H9 (cell line): ENCODE data around the gene RPLP2. TPM values are rescaled to one million over a fixed set of nuclear protein-coding genes. Genes with fewer than 3 reads are reported as not detected.

Experiments used
- DNase-seq: peaks from one replicate; pipeline ENCODE4 v3.0.0-alpha.2; 2017
- H2AFZ ChIP-seq: one replicate; pipeline ENCODE4 v1.6.1; 2013; ENCODE audit warnings: mild to moderate bottlenecking, low read length, control low read depth, moderate library complexity
- H2AK5ac ChIP-seq: 2 replicates; pipeline ENCODE4 v1.6.1; 2013; ENCODE audit warnings: low read length, control low read depth, mixed read lengths; ENCODE audit not compliant: insufficient read length
- H2BK120ac ChIP-seq: one replicate; pipeline ENCODE4 v1.6.1; 2013; ENCODE audit warnings: low read depth, mild to moderate bottlenecking, low read length, control low read depth, inconsistent platforms; ENCODE audit not compliant: poor library complexity, severe bottlenecking
- H2BK12ac ChIP-seq: 2 replicates; pipeline ENCODE4 v1.6.1; 2013; ENCODE audit warnings: low read length, control low read depth, mixed read lengths, low read depth; ENCODE audit not compliant: insufficient read length
- H2BK15ac ChIP-seq: 2 replicates; pipeline ENCODE4 v1.6.1; 2013; ENCODE audit warnings: low read depth, low read length, control low read depth
- H2BK20ac ChIP-seq: one replicate; pipeline ENCODE4 v1.6.1; 2013; ENCODE audit warnings: low read depth, mild to moderate bottlenecking, low read length, control low read depth, inconsistent platforms; ENCODE audit not compliant: poor library complexity, severe bottlenecking
- H2BK5ac ChIP-seq: 2 replicates; pipeline ENCODE4 v1.6.1; 2013; ENCODE audit warnings: low read length, control low read depth, mixed read lengths; ENCODE audit not compliant: insufficient read length
- H3K14ac ChIP-seq: 2 replicates; pipeline ENCODE4 v1.6.1; 2013; ENCODE audit warnings: low read length, control low read depth; ENCODE audit not compliant: insufficient read depth
- H3K18ac ChIP-seq: 2 replicates; pipeline ENCODE4 v1.6.1; 2013; ENCODE audit warnings: low read depth, mild to moderate bottlenecking, mixed read lengths, low read length, control low read depth; ENCODE audit not compliant: insufficient read length
- H3K23ac ChIP-seq: 2 replicates; pipeline ENCODE4 v1.6.1; 2013; ENCODE audit warnings: low read length, control low read depth, mixed read lengths, low read depth; ENCODE audit not compliant: insufficient read length
- H3K23me2 ChIP-seq: 2 replicates; pipeline ENCODE4 v1.6.1; 2013; ENCODE audit warnings: low read depth, mild to moderate bottlenecking, mixed read lengths, low read length, control low read depth; ENCODE audit not compliant: insufficient read length, poor library complexity, severe bottlenecking
- H3K27ac ChIP-seq: 2 replicates; pipeline ENCODE4 v1.5.1; 2013; ENCODE audit warnings: low read length, control low read depth, mixed read lengths, low read depth; ENCODE audit not compliant: insufficient read length
- H3K27me3 ChIP-seq: 2 replicates; pipeline ENCODE4 v1.6.1; 2013; ENCODE audit warnings: low read length, control low read depth, inconsistent platforms; ENCODE audit not compliant: insufficient read depth
- H3K4ac ChIP-seq: 2 replicates; pipeline ENCODE4 v1.6.1; 2013; ENCODE audit warnings: low read depth, mild to moderate bottlenecking, control low read depth, inconsistent platforms, low read length, moderate library complexity
- H3K4me1 ChIP-seq: 2 replicates; pipeline ENCODE4 v1.6.1; 2013; ENCODE audit warnings: low read length, control low read depth, inconsistent platforms; ENCODE audit not compliant: insufficient read depth
- H3K4me2 ChIP-seq: 2 replicates; pipeline ENCODE4 v1.6.1; 2013; ENCODE audit warnings: low read length, control low read depth, mixed read lengths; ENCODE audit not compliant: insufficient read length, insufficient read depth
- H3K56ac ChIP-seq: 2 replicates; pipeline ENCODE4 v1.6.1; 2013; ENCODE audit warnings: low read depth, mild to moderate bottlenecking, mixed read lengths, low read length, control low read depth; ENCODE audit not compliant: insufficient read length
- H3K79me1 ChIP-seq: 2 replicates; pipeline ENCODE4 v1.6.1; 2013; ENCODE audit warnings: low read depth, mild to moderate bottlenecking, moderate library complexity, low read length, control low read depth, inconsistent platforms; ENCODE audit not compliant: insufficient read depth, poor library complexity, severe bottlenecking
- H3K79me2 ChIP-seq: 2 replicates; pipeline ENCODE4 v1.6.1; 2013; ENCODE audit warnings: low read length, control low read depth, inconsistent platforms; ENCODE audit not compliant: insufficient read depth
- H3K9ac ChIP-seq: 2 replicates; pipeline ENCODE4 v1.6.1; 2013; ENCODE audit warnings: low read length, control low read depth, mixed read lengths; ENCODE audit not compliant: insufficient read length; ENCODE audit errors: extremely low read depth
- H3K9me3 ChIP-seq: one replicate; pipeline ENCODE4 v1.6.1; 2013; ENCODE audit warnings: low read depth, low read length, inconsistent platforms; ENCODE audit not compliant: control insufficient read depth
- H3T11ph ChIP-seq: one replicate; pipeline ENCODE4 v1.6.1; 2013; ENCODE audit warnings: mild to moderate bottlenecking, low read length, control low read depth, inconsistent platforms
- H4K20me1 ChIP-seq: one replicate; pipeline ENCODE4 v1.6.1; 2013; ENCODE audit not compliant: control insufficient read depth, insufficient read length, insufficient read depth
- H4K5ac ChIP-seq: 2 replicates; pipeline ENCODE4 v1.6.1; 2013; ENCODE audit warnings: low read depth, mild to moderate bottlenecking, mixed read lengths, low read length, control low read depth; ENCODE audit not compliant: insufficient read length
- H4K8ac ChIP-seq: replicated peaks from 2 replicates; pipeline ENCODE4 v1.6.1; 2013; ENCODE audit warnings: low read length, control low read depth, mixed read lengths, low read depth; ENCODE audit not compliant: insufficient read length
- H4K91ac ChIP-seq: 2 replicates; pipeline ENCODE4 v1.6.1; 2013; ENCODE audit warnings: low read depth, mild to moderate bottlenecking, moderate library complexity, mixed read lengths, low read length, control low read depth; ENCODE audit not compliant: insufficient read length
- H3K27ac Mint-ChIP-seq, 3 experiments: 2 replicates in 2 of 3; 3 replicates in 1 of 3; pipeline ENCODE4 v1.8.0; 2020 to 2021; ENCODE audit warnings: mixed read lengths in 3 of 3, mild to moderate bottlenecking in 1 of 3, moderate library complexity in 1 of 3
- H3K27me3 Mint-ChIP-seq: 2 replicates; pipeline ENCODE4 v1.8.0; 2021; ENCODE audit warnings: low read depth, mild to moderate bottlenecking, moderate library complexity, mixed read lengths
- H3K36me3 Mint-ChIP-seq, 3 experiments: 2 replicates in 2 of 3; 3 replicates in 1 of 3; pipeline ENCODE4 v1.8.0; 2020 to 2021; ENCODE audit warnings: low read depth in 3 of 3, mixed read lengths in 3 of 3; ENCODE audit not compliant: insufficient read depth in 1 of 3
- H3K4me1 Mint-ChIP-seq, 2 experiments: 2 replicates each; pipeline ENCODE4 v1.8.0; 2020; ENCODE audit warnings: mixed read lengths in 2 of 2
- H3K4me3 Mint-ChIP-seq, 2 experiments: 2 replicates in 1 of 2; 3 replicates in 1 of 2; pipeline ENCODE4 v1.8.0; 2020 to 2021; ENCODE audit warnings: mild to moderate bottlenecking in 2 of 2, mixed read lengths in 2 of 2, moderate library complexity in 1 of 2
- H3K9me3 Mint-ChIP-seq, 2 experiments: 2 replicates in 1 of 2; 3 replicates in 1 of 2; pipeline ENCODE4 v1.8.0; 2020; ENCODE audit warnings: mild to moderate bottlenecking in 2 of 2, mixed read lengths in 2 of 2, moderate library complexity in 1 of 2
- WGBS: extraction: QIAGEN DNeasy Blood & Tissue Kit; methylation state at CpG from one replicate; pipeline ENCODE4 v1.1.7; 2013; ENCODE audit warnings: missing lambda C conversion rate, low lambda C conversion rate, mixed read lengths; ENCODE audit not compliant: insufficient read length; ENCODE audit errors: extremely low coverage; 5-methylcytosine and 5-hydroxymethylcytosine counted together
- total RNA-seq: library from RNA; stranded (reverse); gene quantifications from 2 replicates; pipeline ENCODE4 v1.2.1, GENCODE V29; 2021
- TF ChIP-seq, protein P1 (sequence below): fragments of 200-600 bp; sonication (generic); conservative IDR thresholded peaks from 3 replicates; pipeline ENCODE4 v1.8.0; 2021; ENCODE audit warnings: antibody characterized with exemption, mild to moderate bottlenecking

RPLP2 gene
- total RNA-seq, 1 experiment from 2014 or later, result 2,138 TPM

DNA sequence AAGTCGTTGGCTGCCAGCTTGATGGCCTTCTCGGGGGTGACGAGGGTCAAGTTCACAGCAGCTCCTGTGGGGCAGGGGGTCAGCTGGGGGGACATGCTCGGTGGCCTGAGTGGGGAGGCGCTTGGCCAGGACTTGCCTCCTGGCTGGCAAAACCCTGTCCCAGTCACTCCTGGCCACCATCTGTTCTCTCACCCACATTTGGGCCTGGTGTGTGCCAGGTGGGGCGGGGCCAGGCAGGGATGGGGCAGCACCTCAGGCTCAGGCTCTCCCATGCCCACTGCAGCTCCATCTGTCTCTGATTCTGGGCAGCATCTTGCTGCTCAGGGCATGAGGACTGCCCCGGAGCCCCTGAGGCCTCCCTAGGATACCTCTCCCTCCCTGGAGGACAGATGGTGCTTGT lies 16.2 kb upstream of the RPLP2 start:
- Histone ChIP-seq H2BK15ac (no peak overlapping the region), H2BK120ac (no peak overlapping the region), H3K9me3 (no peaks in the 10 kb centered on the region), H3K27ac (no peak overlapping the region), H3K4me2 (no peak overlapping the region), H3K4me1 (no peaks in the 10 kb centered on the region; the same call in 1 of the 2 replicates), H3T11ph (no peak overlapping the region), H4K5ac (no peak overlapping the region), H2BK5ac (no peak overlapping the region), H2BK12ac (no peak overlapping the region), H3K27me3 (no peaks in the 10 kb centered on the region), H3K79me1 (no peaks in the 10 kb centered on the region), H3K4ac (no peak overlapping the region), H2BK20ac (no peak overlapping the region), H3K18ac (no peak overlapping the region), H4K8ac (no peak overlapping the region), H2AK5ac (no peak overlapping the region), H3K9ac (no peak overlapping the region), H4K91ac (no peak overlapping the region), H3K23ac (no peak overlapping the region), H2AFZ (no peak overlapping the region), H3K14ac (no peak overlapping the region), H3K79me2 (no peaks in the 10 kb centered on the region), H4K20me1 (peaks cover 2% of the 10 kb centered on the region), H3K56ac (no peak overlapping the region), H3K23me2 (peaks cover 12% of the 10 kb centered on the region)
- no peak for DNase-seq
- H3K4me3 Mint-ChIP-seq, result no peak overlapping the region
- no CpG with 5 or more reads among the region's 7 CpGs for WGBS
- peaks cover 0 to 16% (median 3%) of the 10 kb centered on the region in 3 experiments; a peak in 2 of 7 replicates for H3K36me3 Mint-ChIP-seq
- no peaks in the 10 kb centered on the region for H3K27me3 Mint-ChIP-seq
- no peaks in the 10 kb centered on the region for H3K9me3 Mint-ChIP-seq
- H3K4me1 Mint-ChIP-seq, result peaks cover 16 to 36% of the 10 kb centered on the region in 2 experiments
- TF ChIP-seq, protein P1, sequence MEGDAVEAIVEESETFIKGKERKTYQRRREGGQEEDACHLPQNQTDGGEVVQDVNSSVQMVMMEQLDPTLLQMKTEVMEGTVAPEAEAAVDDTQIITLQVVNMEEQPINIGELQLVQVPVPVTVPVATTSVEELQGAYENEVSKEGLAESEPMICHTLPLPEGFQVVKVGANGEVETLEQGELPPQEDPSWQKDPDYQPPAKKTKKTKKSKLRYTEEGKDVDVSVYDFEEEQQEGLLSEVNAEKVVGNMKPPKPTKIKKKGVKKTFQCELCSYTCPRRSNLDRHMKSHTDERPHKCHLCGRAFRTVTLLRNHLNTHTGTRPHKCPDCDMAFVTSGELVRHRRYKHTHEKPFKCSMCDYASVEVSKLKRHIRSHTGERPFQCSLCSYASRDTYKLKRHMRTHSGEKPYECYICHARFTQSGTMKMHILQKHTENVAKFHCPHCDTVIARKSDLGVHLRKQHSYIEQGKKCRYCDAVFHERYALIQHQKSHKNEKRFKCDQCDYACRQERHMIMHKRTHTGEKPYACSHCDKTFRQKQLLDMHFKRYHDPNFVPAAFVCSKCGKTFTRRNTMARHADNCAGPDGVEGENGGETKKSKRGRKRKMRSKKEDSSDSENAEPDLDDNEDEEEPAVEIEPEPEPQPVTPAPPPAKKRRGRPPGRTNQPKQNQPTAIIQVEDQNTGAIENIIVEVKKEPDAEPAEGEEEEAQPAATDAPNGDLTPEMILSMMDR, result no peak
- no peak overlapping the region for H3K27ac Mint-ChIP-seq
